MV-4-11 (cell line): Measurements from ENCODE around the gene PRKCA.
A peak's percentile ranks its signal among the peaks of the same experiment; 100 is the strongest.

ENCODE experiments used
- DNase-seq: peaks from one replicate; lab custom pipeline; 2025; lab: John Stamatoyannopoulos, UW

PRKCA gene

GRCh38 chr17:66777689-66778225, 475.3 kb downstream of the PRKCA start:
- peak; percentile 4 for DNase-seq

DNA sequence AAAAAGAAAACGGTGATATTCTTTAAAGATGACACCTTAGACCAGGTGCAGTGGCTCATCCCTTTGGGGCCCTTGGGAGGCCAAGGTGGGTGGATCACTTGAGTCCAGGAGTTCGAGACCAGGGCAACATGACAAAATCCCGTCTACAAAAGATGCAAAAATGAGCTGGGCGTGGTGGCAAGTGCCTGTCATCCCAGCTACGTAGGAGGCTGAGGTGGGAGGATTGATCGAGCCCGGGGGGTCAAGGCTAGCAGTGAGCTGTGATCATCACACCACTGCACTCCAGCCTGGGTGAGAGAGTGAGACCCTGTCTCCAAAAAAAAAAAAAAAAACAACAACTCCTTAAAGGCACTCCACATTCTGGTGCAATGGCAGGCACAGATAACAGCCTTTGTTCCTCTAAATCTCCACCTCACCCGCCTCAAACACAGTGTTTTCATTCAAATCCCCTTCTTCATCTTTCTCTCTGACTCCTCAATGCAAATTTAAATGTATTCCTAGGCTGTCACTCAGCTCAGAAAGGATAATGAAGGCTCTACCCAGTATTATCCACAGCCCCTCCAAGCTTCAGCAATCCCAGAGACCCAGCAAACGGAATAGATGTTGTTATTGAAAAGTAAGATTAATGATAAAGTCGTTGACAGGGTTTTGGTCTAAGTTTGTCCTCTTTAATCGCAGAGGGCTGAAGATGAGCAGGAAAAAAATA, 476.3 kb downstream of the PRKCA start:
- DNase-seq, result no peak

DNA sequence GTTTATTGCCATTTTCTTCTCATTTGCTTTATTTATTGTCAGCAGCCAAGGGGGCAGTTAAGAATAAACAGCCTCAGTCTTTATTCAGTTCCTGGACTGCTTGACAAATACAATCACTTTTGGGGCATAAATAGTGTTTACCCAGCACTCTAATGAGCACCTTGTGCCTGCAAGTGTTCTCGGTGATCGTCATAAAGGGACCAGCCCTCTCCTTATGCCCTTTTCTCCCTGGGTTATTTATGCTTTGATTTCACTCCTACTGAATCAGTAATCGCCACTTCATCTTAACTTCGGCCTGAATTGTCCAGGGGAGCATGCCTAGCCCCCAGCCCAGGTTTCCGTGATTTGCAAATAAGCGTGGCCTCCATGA, 476.8 kb downstream of the PRKCA start:
- no peak for DNase-seq

- DNase-seq, result no peak
Measured at GRCh38 chr17:66781135-66781534, 478.7 kb downstream of the PRKCA start.

- peak; percentile 13 for DNase-seq
Measured at GRCh38 chr17:66782851-66783250, 480.4 kb downstream of the PRKCA start.

DNA sequence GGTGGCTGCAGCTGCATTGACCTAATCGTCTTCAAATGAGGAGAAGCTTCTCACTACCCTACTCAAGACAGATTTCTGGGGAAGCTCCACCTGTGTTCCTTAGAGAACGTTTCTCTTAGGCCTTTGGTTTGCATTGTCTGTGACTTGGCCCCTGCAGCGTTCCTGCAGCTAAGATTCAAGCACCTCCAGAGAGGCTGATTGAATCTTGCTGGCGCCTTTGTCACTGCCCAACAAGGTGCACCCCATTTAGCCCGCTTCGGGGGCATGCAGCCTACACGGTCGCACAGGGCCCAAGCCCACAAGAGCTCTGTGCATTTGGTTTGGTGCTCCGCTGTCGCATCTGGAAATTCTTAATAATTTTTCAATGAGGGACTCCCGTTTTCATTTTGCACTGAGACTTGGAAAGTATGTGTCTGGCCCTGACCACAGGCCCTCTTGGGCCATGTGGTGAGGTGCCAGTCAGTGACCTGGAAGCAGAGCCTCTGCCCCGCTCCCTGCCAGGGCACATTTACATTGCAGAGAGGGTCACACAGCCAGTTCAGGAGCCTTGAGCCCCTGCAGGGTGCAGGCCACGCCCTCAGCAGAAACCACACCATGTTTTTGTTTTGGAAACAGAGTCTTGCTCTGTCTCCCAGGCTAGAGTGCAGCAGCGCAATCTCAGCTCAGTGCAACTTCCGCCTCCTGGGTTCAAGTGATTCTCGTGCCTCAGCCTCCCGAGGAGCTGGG, 481.4 kb downstream of the PRKCA start:
- DNase-seq, result no peak

GRCh38 chr17:66784621-66785364, 482.4 kb downstream of the PRKCA start:
- DNase-seq, result no peak

GRCh38 chr17:66786107-66786506, 483.7 kb downstream of the PRKCA start:
- DNase-seq, result no peak

DNA sequence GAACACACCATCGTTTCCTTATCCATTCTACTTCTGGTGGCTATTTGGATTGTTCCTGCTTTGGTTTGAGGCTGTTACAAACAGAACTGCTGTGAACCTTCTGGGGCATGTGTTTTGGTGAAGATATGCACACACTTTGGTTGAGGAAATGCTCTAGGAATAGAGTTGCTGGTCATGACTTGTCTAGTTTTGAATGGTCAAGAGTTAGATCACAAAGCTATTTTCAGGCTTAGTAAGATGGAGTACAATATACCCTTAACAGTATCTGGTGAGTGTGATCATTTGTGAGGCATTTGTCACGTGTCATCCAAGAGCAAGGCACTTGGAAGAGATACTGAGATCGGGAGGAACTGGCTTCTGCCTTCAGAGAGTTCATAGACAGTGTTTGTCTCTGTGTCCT, 485.5 kb downstream of the PRKCA start:
- no peak for DNase-seq

GRCh38 chr17:66789093-66789492, 486.7 kb downstream of the PRKCA start:
- DNase-seq, result no peak

GRCh38 chr17:66789961-66790437, 487.6 kb downstream of the PRKCA start:
- no peak for DNase-seq

DNA sequence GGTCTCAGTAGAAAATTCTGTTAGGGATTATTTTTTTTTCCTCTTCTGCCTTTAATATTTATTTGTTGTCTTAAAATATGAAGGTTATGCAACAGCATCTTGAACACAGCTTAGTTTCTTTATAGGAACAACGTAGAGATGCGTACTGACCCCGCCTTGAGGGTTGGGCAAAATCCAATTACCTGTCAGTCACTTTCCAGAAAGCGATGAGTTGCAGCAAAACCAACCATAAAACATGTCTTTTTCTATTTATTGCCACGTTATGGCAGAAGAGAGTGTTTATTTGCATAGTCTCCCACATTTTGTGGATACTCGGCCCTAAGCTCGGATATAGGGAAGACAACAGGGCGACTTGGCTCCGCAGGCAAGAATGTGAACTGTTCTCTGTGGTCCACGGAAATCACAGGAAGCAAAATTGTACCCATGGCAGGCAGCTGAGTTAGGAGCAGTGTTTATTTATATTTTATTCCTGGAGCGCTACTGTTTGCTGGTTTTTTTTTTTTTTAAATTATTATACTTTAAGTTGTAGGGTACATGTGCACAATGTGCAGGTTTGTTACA, 488.2 kb downstream of the PRKCA start:
- no peak for DNase-seq

DNA sequence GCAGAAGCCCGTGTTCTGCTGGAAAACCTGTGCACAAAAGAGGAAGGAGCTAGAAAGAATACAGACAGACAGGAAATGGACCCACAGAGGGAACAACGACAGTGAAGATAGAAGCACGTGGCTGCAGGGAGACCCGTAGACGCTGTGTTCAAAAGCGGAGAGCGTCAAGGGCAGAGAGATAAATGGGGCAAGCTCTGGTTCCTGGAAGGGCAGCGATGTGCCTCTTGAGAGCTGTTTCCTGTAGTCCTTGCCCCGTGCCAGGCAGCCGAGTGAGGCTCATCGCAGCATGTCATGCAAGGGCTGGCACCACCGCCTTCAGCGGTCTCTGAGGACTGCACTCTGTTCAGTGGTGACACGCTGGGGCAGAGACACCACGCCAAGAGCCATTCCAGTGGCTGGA, 488.9 kb downstream of the PRKCA start:
- DNase-seq, result peak; percentile 80

GRCh38 chr17:66793814-66794213, 491.4 kb downstream of the PRKCA start:
- no peak for DNase-seq

GRCh38 chr17:66795486-66795885, 493.1 kb downstream of the PRKCA start:
- no peak for DNase-seq

DNA sequence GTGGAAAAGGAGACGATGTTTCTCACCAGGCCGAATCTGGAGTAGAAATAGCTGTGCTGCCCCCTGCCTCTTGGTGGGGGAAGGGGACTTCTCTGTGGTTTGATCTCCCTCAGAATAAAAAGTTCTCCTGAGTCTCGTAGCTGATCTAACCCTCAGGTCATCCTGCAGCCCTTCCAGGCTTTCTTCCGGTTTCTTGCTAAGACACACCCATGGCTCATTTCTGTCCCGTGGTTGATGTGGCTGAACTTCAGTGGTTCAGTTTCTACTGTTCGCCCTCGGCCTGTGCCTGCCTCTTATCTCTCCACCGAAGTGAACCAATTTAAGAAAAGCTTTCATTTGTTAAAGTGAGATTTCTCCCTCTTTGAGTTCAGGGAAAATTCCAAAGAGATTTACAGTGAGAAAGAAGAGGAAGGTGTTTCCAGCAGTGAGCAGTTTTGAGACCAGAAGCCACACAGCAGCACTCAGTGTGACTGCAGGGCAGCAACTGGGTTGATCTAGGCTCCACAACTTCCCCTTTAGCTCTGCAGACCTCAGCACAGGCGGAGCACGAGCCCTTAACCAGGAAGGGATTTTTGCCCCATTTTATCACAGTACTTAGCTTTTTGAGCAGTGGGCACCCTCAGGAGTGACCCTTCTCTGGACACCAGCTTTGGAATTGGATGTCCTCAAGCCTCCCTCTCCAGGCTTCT, 497.6 kb downstream of the PRKCA start:
- DNase-seq, result peak; percentile 84

GRCh38 chr17:66803474-66803951, 501.1 kb downstream of the PRKCA start:
- no peak for DNase-seq

DNA sequence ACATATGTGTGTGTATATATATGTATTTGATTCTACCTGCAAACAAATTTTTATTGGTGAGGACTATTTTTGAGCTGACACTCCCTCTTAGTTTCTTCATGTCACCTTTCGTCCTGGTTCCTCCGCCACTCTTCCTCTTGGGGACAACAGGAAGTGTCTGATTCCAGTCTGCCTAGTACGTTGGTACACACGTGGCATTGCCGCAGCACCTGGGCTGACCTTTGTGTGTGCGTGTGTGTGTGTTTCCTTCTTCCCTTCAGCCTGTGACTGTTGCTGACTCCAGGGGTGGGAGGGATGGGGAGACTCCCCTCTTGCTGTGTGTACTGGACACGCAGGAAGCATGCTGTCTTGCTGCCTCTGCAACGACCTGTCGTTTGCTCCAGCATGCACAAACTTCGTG, 503.2 kb downstream of the PRKCA start:
- DNase-seq, result no peak

DNA sequence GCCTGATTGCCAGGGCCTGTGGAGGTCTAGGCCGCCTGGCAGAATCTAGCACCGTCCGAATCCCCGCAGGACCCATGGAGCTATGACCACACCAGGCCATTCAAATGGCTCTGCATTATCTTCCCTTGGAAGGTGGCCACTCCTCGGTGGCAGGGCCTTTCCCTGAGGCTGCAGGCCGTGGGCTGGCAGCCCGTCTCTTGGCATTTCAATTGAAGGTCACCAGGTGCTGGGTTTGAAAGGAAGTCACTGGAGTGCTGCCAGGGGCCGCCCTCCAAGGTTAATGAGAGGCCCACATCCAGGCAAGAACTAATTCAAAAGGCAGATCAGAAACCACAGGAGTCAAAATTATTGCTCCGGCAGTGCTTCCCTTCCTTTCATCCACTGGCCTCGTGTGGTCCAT, 504.8 kb downstream of the PRKCA start:
- DNase-seq, result no peak

GRCh38 chr17:66809408-66809807, 507.0 kb downstream of the PRKCA start:
- DNase-seq, result no peak

DNA sequence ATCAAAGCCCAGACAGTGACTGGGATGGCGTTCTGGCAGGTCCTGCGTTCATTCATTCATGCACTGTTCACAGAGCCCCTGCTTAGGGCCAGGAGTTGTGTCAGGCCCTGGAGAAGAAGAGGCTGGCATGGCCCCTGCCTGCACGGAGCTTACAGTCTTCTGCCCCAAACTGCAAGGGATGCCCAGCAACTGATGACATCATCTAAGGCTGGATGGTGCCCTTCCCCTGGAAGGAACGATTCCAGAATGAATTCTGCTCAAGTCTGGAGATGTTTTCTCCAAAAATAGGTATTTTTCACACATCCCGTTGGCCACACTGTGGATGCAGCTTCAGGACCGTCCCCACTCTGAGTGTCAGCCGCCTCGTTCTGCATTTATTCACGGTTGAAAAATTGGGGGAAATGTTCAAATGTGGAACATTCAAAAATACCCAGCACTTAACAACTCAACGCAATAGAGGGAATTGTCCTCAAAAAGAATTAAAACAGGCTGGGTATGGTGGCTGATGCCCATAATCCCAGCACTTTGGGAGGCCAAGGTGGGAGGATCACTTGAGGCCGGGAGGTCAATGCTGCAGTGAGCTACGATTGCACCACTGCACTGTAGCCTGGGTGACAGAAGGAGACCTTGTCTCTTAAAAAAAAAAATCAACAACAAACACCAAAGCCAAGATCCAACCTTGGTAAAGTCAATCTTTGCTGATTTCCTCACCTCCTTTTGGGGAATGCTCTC, 508.7 kb downstream of the PRKCA start:
- DNase-seq, result no peak
